Epithelial cell of prostate (primary cell): ENCODE data around the gene GIPC1.
A peak's percentile ranks its signal among the peaks of the same experiment; 100 is the strongest.
"Not testable (repeated sequence)": the region's sequence is repeated elsewhere in the genome, so short reads cannot be mapped to it uniquely, and the experiment has no call there.

ENCODE experiments used
- DNase-seq: peaks from one replicate; pipeline ENCODE4 v3.0.0-alpha.2; 2011; ENCODE audit warnings: low read depth, low spot score
- H3K27ac ChIP-seq: fragments of 450-650 bp; 2 replicates; pipeline ENCODE4 v1.5.1; 2017; ENCODE audit warnings: mild to moderate bottlenecking

The GIPC1 gene

GRCh38 chr19:14496029-14496833 lies at the start of gene GIPC1:
GIPC1 (minus strand) TSS chr19:14496127; CDS start chr19:14482976, 13,151 bp downstream.
- H3K27ac ChIP-seq: peak within 1 kb of the TSS; percentile 92
- peak; percentile 98 for DNase-seq

GRCh38 chr19:14545716-14546082 lies 49.8 kb upstream of the GIPC1 start:
- DNase-seq: no peak
- H3K27ac ChIP-seq: peak overlapping the region; percentile 11

GRCh38 chr19:14544977-14545715 lies 49.2 kb upstream of the GIPC1 start:
- no peak for DNase-seq
- H3K27ac ChIP-seq: peak overlapping the region; percentile 11

- H3K27ac ChIP-seq: peak overlapping the region; percentile 24
- DNase-seq: no peak
Measured at GRCh38 chr19:14544047-14544446, 48.1 kb upstream of the GIPC1 start.

GRCh38 chr19:14542711-14543328 lies 46.9 kb upstream of the GIPC1 start:
- DNase-seq: no peak
- peak overlapping the region; percentile 62 for H3K27ac ChIP-seq

- DNase-seq, H3K27ac ChIP-seq: not testable (repeated sequence)
Measured at GRCh38 chr19:14541979-14542378, 46.1 kb upstream of the GIPC1 start.

- no peak overlapping the region for H3K27ac ChIP-seq
- DNase-seq: no peak
Measured at GRCh38 chr19:14540741-14541525, 45.0 kb upstream of the GIPC1 start.

- peak; percentile 84 for DNase-seq
- peak overlapping the region; percentile 35 for H3K27ac ChIP-seq
Measured at GRCh38 chr19:14536926-14537692, 41.2 kb upstream of the GIPC1 start.

GRCh38 chr19:14533450-14533849 lies 37.5 kb upstream of the GIPC1 start:
- DNase-seq: no peak
- H3K27ac ChIP-seq: no peak overlapping the region

GRCh38 chr19:14530506-14530905 lies 34.6 kb upstream of the GIPC1 start:
- DNase-seq: no peak
- H3K27ac ChIP-seq: no peak overlapping the region

GRCh38 chr19:14530005-14530348 lies 34.0 kb upstream of the GIPC1 start:
- DNase-seq: no peak
- peak overlapping the region; percentile 99 for H3K27ac ChIP-seq

GRCh38 chr19:14529254-14530004 lies 33.5 kb upstream of the GIPC1 start, which contains the start of gene TECR:
TECR (plus strand) TSS chr19:14529594; CDS start chr19:14529697, 103 bp downstream.
- peak within 1 kb of the TSS; percentile 99 for H3K27ac ChIP-seq
- DNase-seq: peak; percentile 99

GRCh38 chr19:14528419-14529253 lies 32.7 kb upstream of the GIPC1 start:
- peak overlapping the region; percentile 99 for H3K27ac ChIP-seq
- DNase-seq: no peak

GRCh38 chr19:14526423-14526822 lies 30.5 kb upstream of the GIPC1 start:
- no peak for DNase-seq
- peak overlapping the region; percentile 99 for H3K27ac ChIP-seq

GRCh38 chr19:14525729-14526128 lies 29.8 kb upstream of the GIPC1 start:
- peak overlapping the region; percentile 99 for H3K27ac ChIP-seq
- peak; percentile 97 for DNase-seq

- peak overlapping the region; percentile 98 for H3K27ac ChIP-seq
- no peak for DNase-seq
Measured at GRCh38 chr19:14520543-14520942, 24.6 kb upstream of the GIPC1 start.

GRCh38 chr19:14519860-14520407 lies 24.0 kb upstream of the GIPC1 start:
- peak overlapping the region; percentile 98 for H3K27ac ChIP-seq
- peak; percentile 93 for DNase-seq
